Kidney (tissue), 14 donors: ENCODE results near the gene SH3TC2. TPM values are rescaled to one million over a fixed set of nuclear protein-coding genes. Genes with fewer than 3 reads are reported as not detected.

Source experiments
- DNase-seq, 5 donors: peaks; one replicate each; pipeline ENCODE4 v3.0.0-alpha.2; 2013 to 2020
- FAIRE-seq: peaks from 2 replicates; lab custom pipeline; 2012; peaks lifted over from hg19 to GRCh38; lab: Jason Lieb, UNC
- H3K27ac ChIP-seq, 2 donors: one replicate each; pipeline ENCODE4 v1.7.0; 2013; ENCODE audit warnings: low read depth in 2 of 2, low read length in 2 of 2, inconsistent platforms in 1 of 2
- H3K27me3 ChIP-seq: one replicate; pipeline ENCODE4 v1.7.1; 2013; ENCODE audit warnings: low read length, inconsistent platforms; ENCODE audit not compliant: control insufficient read depth, insufficient read depth
- H3K36me3 ChIP-seq, 3 donors: one replicate each; pipeline versions ENCODE4 v1.7.0 to v1.7.1; 2013; ENCODE audit warnings: low read length in 3 of 3, control low read depth in 1 of 3, inconsistent platforms in 1 of 3; ENCODE audit not compliant: insufficient read depth in 3 of 3, control insufficient read depth in 2 of 3
- H3K4me1 ChIP-seq, 3 donors: one replicate each; pipeline versions ENCODE4 v1.7.0 to v1.7.1; 2013; ENCODE audit warnings: low read length in 3 of 3, inconsistent platforms in 1 of 3, low read depth in 1 of 3; ENCODE audit not compliant: control insufficient read depth in 2 of 3, insufficient read depth in 2 of 3
- H3K4me3 ChIP-seq, 3 donors: one replicate each; pipeline versions ENCODE4 v1.7.0 to v1.8.1; 2013; ENCODE audit warnings: low read length in 3 of 3, control low read depth in 1 of 3, inconsistent platforms in 1 of 3
- H3K9ac ChIP-seq, 3 donors: one replicate each; pipeline versions ENCODE4 v1.7.0 to v1.7.1; 2013; ENCODE audit warnings: low read length in 3 of 3, control low read depth in 1 of 3, inconsistent platforms in 1 of 3
- H3K9me3 ChIP-seq, 3 donors: one replicate each; pipeline versions ENCODE4 v1.7.0 to v1.7.1; 2013; ENCODE audit warnings: low read length in 3 of 3, control low read depth in 1 of 3, inconsistent platforms in 1 of 3; ENCODE audit not compliant: control insufficient read depth in 2 of 3, insufficient read depth in 1 of 3
- CTCF ChIP-seq: IDR thresholded peaks from 3 replicates; pipeline ENCODE4 v1.5.1; 2012; ENCODE audit warnings: mild to moderate bottlenecking, moderate library complexity, borderline replicate concordance; ENCODE audit not compliant: insufficient read depth; ENCODE audit errors: extremely low read depth
- intact Hi-C: fragments of 100-400 bp; cut with DNase I; formaldehyde crosslinking; loops from one replicate; pipeline ENCODE4 v1.11.1; 2022
- microRNA-seq: library from miRNA; unstranded; fragments of <30 nt; microRNA quantifications from one replicate; pipeline ENCODE4 v1.2.0, GENCODE V29; 2020
- polyA plus RNA-seq: library from polyadenylated mRNA; stranded (reverse); fragments of 350-450 nt; fragmentation: Illumina TruSeq; extraction: RNeasy Lipid Tissue Mini Kit (QIAGEN cat#74804); gene quantifications from one replicate; pipeline ENCODE4 v1.2.3, GENCODE V29; 2014; ENCODE audit warnings: low read depth, low replicate concordance; ENCODE audit not compliant: insufficient read depth
- total RNA-seq: library from RNA; stranded (reverse); fragmentation: NEBNext Ultra II Directional; extraction: Animal tissue kit (Norgen Biotek cat#: 25700); gene quantifications from one replicate; pipeline ENCODE4 v1.2.1, GENCODE V29; 2021
- donor health status: control.
- donor health status: control.
- donor health status: control.
- donor health status: control.
- donor health status: control.
- donor health status: DM: yes; HTN: yes; CAD: no.
- donor health status: Normal renal cell carcinoma (clear cell type).

The SH3TC2 gene
- total and polyA plus RNA-seq, 2 donors from 2014 or later: 0.17 to 1.3 TPM

- DNase-seq: no peak
- intact Hi-C loops: no loop called here
Measured at GRCh38 chr5:148956477-148957385, 106.1 kb downstream of the SH3TC2 start.

More at GRCh38 chr5:148956477-148957385, 106.1 kb downstream of the SH3TC2 start:
- H3K9me3 ChIP-seq: no peaks in the 10 kb centered on the region
- FAIRE-seq: no peak
- H3K4me1 ChIP-seq: no peaks in the 10 kb centered on the region
- TF ChIP-seq CTCF: no peak
- no peak overlapping the region for H3K27ac ChIP-seq
- no peak overlapping the region for H3K4me3 ChIP-seq
- H3K36me3 ChIP-seq: no peaks in the 10 kb centered on the region
- no peak overlapping the region for H3K9ac ChIP-seq
- no peaks in the 10 kb centered on the region for H3K27me3 ChIP-seq

Small RNAs within 50 kb of the gene (microRNA-seq; reads per million reads assigned to microRNA genes)
- 3.7 reads per million, percentile 3 among the genes with 10 or more reads in this experiment for gene MIR584

Other genes with a start within 250 kb of the SH3TC2 start
- 5.0 TPM for gene ADRB2, start 236.5 kb downstream of the SH3TC2 start, total RNA-seq
- gene ADRB2, start 236.5 kb downstream of the SH3TC2 start, polyA plus RNA-seq: 0.92 TPM
- gene ABLIM3, start 78.4 kb upstream of the SH3TC2 start, total RNA-seq: 21.7 TPM
- 20.1 TPM for gene ABLIM3, start 78.4 kb upstream of the SH3TC2 start, polyA plus RNA-seq
- 14.8 TPM for gene AFAP1L1, start 208.8 kb upstream of the SH3TC2 start, total RNA-seq
- gene AFAP1L1, start 208.8 kb upstream of the SH3TC2 start, polyA plus RNA-seq: 4.8 TPM